ENCODE data around the gene RAD51AP1.

The RAD51AP1 gene

GRCh38 chr12:4552191-4552590, 13.5 kb downstream of the RAD51AP1 start:
- no peak for FAIRE-seq

GRCh38 chr12:4553943-4554342, 15.3 kb downstream of the RAD51AP1 start:
- FAIRE-seq, result no peak

GRCh38 chr12:4555804-4556203, 17.1 kb downstream of the RAD51AP1 start:
- FAIRE-seq, result no peak

GRCh38 chr12:4556735-4557530, 18.2 kb downstream of the RAD51AP1 start:
- no peak for FAIRE-seq

GRCh38 chr12:4557586-4557985, 18.9 kb downstream of the RAD51AP1 start:
- FAIRE-seq, result no peak

GRCh38 chr12:4558171-4558570, 19.5 kb downstream of the RAD51AP1 start:
- FAIRE-seq, result peak; percentile 70

- FAIRE-seq, result no peak
Measured at GRCh38 chr12:4562034-4562657, 23.5 kb downstream of the RAD51AP1 start, which contains the start of gene DYRK4. Gene DYRK4 (plus strand): TSS chr12:4562208. CDS start chr12:4562246, 38 bp downstream.

GRCh38 chr12:4563336-4563735, 24.6 kb downstream of the RAD51AP1 start:
- no peak for FAIRE-seq

GRCh38 chr12:4564818-4565217, 26.1 kb downstream of the RAD51AP1 start:
- no peak for FAIRE-seq

GRCh38 chr12:4566474-4566873, 27.8 kb downstream of the RAD51AP1 start:
- no peak for FAIRE-seq

GRCh38 chr12:4567073-4567881, 28.6 kb downstream of the RAD51AP1 start:
- no peak for FAIRE-seq

GRCh38 chr12:4569261-4569660, 30.6 kb downstream of the RAD51AP1 start:
- no peak for FAIRE-seq

- no peak for FAIRE-seq
Measured at GRCh38 chr12:4572680-4573079, 34.0 kb downstream of the RAD51AP1 start.

GRCh38 chr12:4579305-4580102, 40.8 kb downstream of the RAD51AP1 start:
- no peak for FAIRE-seq

GRCh38 chr12:4580281-4580688, 41.6 kb downstream of the RAD51AP1 start:
- FAIRE-seq, result no peak

GRCh38 chr12:4584281-4584680, 45.6 kb downstream of the RAD51AP1 start:
- no peak for FAIRE-seq

GRCh38 chr12:4584896-4585295, 46.2 kb downstream of the RAD51AP1 start:
- FAIRE-seq, result no peak

GRCh38 chr12:4586500-4586899, 47.8 kb downstream of the RAD51AP1 start:
- FAIRE-seq, result no peak

- FAIRE-seq, result no peak
Measured at GRCh38 chr12:4587108-4587507, 48.4 kb downstream of the RAD51AP1 start.

- FAIRE-seq, result no peak
Measured at GRCh38 chr12:4588916-4589315, 50.2 kb downstream of the RAD51AP1 start.

GRCh38 chr12:4589941-4590340, 51.3 kb downstream of the RAD51AP1 start:
- no peak for FAIRE-seq

- FAIRE-seq, result no peak
Measured at GRCh38 chr12:4591180-4591687, 52.5 kb downstream of the RAD51AP1 start.
